ENCODE measurements around the gene CASZ1.

CASZ1 gene

GRCh38 chr1:10639775-10640578 lies 156.5 kb downstream of the CASZ1 start:
- no peak for DNase-seq (ENCODE audit: low read depth in 2 of 2)

DNA sequence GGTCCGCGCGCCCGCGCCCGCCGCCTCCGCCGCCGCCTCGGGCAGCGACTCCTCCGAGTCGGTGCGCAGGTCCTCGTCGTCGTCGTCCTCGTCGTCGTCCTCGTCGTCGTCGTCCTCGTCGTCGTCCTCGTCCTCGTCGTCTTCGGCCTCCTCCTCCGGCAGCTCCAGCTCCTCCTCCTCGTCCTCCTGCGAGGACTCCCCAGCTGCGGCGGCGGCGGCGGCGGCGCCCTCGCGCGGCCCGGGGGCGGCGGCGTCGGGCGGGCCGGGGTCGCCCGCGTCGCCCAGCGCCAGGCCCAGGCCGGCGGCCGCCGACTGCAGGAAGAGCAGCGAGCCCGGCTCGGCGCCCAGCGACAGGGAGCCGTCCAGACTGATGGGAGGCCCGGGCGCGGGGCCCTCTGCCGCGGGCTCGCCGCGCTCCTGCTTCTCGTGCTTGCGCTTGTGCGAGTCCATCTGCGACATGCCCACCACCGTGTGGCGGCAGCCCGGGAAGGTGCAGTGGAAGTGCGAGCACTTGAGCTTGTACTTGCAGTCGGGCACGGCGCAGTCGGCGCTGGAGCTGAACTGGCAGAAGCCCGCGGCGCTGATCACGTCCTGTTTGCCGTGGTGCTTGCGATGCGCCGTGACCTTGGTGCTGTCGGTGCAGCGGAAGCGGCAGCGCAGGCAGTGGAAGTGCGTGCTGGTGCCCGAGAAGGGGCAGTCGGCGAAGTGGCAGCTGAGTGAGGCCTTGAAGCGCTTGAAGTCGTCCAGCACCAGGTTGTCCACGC lies 157.3 kb downstream of the CASZ1 start:
- DNase-seq (ENCODE audit: low read depth in 2 of 2): no peak

DNA sequence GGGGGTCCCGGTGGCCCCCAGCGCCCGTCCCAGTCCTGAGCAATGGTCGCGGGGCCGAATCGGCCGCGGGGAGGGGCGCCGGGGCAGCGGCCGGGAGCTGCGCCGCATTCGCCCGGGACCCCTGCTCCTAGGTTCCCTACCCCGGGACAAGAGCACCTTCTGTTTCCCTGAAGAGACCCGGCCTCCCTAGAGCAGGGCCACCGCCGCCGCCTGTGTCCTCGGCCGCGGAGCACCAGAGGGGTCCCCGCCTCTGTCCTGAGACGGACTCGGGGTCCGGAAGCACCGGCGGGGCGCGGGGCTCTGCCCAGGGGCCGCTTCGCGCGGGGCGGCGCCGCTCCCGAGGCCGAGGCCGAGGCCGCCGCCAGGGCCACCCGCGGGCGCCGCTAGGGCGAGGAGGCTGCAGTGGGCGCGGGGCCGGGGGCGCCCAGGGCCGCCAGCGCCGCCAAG lies 157.9 kb downstream of the CASZ1 start:
- DNase-seq (ENCODE audit: low read depth in 2 of 2): no peak

GRCh38 chr1:10637834-10638558 lies 158.4 kb downstream of the CASZ1 start:
- DNase-seq (ENCODE audit: low read depth in 2 of 2): no peak

DNA sequence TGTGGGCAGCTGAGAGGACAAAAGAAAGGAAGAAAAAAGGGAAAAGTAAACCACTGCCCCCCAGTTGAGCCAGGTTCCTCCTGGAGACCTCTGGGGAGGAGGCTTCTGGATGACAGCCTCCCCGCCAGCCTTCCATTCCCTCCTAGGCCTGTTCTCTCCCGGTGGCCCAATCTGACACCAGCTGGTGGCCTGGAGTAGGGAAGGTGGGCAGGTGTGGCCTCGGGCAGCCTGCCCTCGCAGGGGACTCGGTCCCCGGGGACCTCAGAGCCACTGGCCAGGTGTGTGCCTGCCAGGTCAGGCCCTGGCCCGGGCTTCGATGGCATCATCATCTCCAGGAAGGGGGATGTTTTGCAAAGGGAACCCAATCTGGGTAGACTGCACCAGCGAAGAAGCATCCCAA lies 159.0 kb downstream of the CASZ1 start:
- no peak for DNase-seq (ENCODE audit: low read depth in 2 of 2)

- DNase-seq (ENCODE audit: low read depth in 2 of 2): no peak
These were observed 160.5 kb downstream of the CASZ1 start for GRCh38 chr1:10635992-10636391.

GRCh38 chr1:10635085-10635896 lies 161.2 kb downstream of the CASZ1 start:
- no peak for DNase-seq (ENCODE audit: low read depth in 2 of 2)

DNA sequence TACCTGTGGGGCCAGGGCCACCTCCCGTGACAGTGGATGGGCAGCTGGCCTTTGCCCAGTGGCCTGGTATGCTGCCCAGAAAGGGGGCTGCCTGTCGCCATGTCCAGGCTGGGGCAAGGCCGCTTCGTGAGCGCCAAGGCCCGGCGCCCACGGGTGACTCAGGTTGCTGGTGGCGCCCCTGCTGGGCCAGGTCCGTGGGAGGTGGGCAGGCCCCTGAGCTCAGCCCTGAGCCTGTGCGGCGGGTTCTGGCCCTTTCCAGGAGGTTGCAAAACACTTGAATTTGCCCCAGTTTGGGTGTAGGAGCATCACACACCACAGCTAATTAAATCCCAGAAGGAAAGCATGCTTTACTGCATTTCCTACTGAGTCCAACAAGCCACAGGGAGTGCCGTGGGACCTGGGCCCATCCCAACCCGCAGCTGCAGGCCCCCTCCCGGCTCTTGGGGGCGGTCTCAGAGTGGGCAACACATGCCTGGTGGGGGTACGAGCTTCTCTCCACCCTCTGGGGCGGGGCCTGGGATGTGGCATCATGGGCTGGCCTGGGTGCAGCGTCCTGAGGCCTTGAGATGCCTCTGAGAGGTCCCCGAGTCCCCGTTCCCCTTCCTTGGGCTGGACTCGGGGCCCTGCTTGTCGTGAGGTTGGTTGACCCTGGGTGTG lies 161.9 kb downstream of the CASZ1 start:
- no peak for DNase-seq (ENCODE audit: low read depth in 2 of 2)

- DNase-seq (ENCODE audit: low read depth in 2 of 2): no peak
These were observed 162.4 kb downstream of the CASZ1 start for GRCh38 chr1:10634075-10634427.

GRCh38 chr1:10633416-10633815 lies 163.0 kb downstream of the CASZ1 start:
- no peak for DNase-seq (ENCODE audit: low read depth in 2 of 2)

GRCh38 chr1:10632691-10633090 lies 163.8 kb downstream of the CASZ1 start:
- DNase-seq (ENCODE audit: low read depth in 2 of 2): no peak

GRCh38 chr1:10631811-10632593 lies 164.4 kb downstream of the CASZ1 start:
- DNase-seq (ENCODE audit: low read depth in 2 of 2): no peak

DNA sequence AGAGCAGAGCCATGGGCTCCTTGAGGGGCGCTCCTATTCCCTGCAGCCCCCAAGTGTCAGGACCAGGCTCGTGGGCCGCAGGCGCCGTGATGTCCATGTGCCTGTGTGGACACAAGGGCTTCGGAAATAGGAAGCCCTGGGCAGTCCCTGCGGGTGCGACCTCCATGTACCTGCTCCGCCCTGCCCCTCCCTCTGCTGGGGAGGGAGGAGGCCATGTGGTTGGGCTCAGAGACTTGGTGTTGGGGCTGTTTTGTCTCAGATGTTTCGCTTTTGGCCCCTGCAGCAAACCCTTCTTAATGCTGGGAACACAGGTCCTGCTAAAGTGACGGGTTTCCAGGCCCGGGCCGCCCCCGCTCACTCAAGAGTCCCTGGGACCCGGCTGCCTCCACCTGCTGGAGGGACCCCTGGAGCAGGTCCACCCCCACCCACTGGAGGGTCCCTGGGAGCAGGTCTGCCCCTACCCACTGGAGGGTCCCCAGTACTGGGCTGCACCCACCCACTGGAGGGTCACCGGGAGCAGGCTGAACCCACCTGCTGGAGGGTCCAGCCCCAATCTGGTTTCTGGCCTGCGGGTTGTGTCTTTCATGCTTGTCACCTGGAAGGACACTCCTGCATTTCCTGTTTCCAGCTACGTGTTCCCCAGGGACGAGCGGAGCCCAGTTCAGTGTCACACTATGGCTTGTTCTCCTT lies 165.2 kb downstream of the CASZ1 start:
- DNase-seq (ENCODE audit: low read depth in 2 of 2): no peak

DNA sequence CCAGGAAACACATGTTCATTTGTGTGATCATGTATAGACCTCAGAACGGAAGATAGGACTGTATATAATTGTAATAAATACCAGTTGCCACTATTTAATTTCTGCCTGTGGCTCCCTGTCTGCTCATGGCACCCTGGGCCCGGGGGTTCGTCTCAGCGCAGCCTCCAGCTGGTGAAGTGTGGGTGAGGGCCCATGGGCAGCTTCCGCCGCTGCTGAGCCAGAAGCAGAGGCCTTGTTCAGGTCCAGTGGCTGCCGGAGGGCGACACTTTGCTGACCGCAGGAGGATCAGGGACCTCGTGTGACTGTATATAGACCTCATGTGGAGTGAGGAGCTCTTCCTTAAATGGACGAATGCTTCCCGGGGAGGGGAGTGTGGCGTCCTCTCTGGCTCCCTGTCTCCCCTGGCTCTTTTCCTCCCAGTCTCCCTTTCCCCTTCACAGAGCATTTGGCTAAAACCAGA lies 165.8 kb downstream of the CASZ1 start:
- DNase-seq (ENCODE audit: low read depth in 2 of 2): no peak

- DNase-seq (ENCODE audit: low read depth in 2 of 2): no peak
These were observed 166.5 kb downstream of the CASZ1 start for GRCh38 chr1:10629816-10630571.

DNA sequence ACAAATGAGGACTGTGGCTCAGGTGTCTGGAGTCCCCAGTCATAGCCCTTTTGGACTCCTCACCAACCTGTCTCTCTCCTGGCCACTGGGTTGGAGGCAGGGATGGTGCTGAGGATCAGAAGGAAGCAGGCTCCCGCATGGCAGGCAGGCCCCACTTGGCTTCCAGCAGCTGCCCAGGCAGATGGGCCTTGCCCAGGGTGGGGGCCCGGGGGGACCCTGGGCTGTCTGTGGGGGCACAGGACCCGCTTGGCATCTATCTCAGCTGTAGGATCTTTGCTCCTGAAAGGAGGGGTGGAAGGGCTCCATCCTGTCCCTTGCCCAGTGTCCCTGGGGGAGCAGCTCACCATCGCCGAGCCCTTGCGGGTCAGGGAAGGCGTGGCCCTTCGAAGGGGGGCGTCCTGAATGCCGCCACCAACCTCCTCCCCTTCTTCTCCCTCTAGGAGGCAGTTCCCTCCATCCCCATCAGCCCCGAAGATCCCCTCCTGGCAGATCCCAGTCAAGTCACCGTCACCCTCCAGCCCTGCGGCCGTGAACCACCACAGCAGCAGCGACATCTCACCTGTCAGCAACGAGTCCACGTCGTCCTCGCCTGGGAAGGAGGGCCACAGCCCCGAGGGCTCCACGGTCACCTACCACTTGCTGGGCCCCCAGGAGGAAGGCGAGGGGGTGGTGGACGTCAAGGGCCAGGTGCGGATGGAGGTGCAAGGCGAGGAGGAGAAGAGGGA lies 167.2 kb downstream of the CASZ1 start:
- DNase-seq (ENCODE audit: low read depth in 2 of 2): no peak

DNA sequence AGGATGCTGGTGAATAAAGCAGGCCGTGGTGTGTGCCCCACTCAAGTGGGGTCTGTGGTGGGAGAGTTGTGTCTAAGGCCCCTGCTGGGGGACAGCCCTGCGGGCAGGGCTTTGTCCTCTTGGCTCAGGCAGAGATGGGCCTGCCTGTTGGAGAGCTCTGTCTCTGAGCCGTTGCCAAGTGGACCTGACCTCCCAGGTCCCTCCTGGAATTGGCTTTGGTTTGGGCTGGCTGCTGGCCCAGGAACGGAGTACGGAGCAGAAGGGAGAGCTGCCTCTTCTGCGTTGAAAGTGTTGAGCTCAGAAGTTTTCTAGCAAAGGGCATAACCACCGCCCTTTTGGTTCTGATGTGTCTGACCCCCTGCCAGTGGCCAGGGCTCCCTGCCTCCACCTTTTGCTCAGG lies 167.8 kb downstream of the CASZ1 start:
- DNase-seq (ENCODE audit: low read depth in 2 of 2): no peak

DNA sequence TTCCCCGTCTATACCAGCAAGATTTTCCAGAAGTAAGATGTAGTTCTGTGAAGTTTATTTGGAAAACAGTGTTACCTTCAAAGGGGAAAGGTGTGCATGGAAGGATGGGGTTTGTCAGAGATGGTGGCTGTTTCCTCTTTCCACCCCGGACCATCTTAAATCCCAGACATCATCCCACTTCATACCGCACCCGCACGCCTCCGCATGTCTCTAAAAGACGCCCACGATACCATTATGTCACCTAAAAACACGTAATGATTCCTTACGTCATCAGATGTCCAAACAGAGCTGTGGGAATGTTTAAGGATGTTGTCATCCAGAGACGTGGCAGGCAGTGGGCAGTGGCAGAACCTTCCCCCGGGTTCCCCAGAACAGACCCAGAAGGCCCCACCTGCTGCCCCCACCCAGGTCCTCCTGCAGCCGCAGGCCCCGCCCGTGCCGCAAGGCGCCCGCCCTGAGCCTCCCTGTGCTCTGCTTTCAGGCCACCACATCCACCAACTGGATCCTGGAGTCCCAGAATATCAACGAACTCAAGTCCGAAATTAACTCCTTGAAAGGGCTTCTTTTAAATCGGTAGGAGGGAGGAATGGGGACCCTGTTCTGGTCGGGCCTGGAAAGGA lies 169.5 kb downstream of the CASZ1 start:
- DNase-seq (ENCODE audit: low read depth in 2 of 2): no peak
